Measurements from ENCODE around the gene CALY.

CALY gene

GRCh38 chr10:133309100-133309719 lies 27.5 kb downstream of the CALY start:
- DNase-seq = peak; percentile 88

DNA sequence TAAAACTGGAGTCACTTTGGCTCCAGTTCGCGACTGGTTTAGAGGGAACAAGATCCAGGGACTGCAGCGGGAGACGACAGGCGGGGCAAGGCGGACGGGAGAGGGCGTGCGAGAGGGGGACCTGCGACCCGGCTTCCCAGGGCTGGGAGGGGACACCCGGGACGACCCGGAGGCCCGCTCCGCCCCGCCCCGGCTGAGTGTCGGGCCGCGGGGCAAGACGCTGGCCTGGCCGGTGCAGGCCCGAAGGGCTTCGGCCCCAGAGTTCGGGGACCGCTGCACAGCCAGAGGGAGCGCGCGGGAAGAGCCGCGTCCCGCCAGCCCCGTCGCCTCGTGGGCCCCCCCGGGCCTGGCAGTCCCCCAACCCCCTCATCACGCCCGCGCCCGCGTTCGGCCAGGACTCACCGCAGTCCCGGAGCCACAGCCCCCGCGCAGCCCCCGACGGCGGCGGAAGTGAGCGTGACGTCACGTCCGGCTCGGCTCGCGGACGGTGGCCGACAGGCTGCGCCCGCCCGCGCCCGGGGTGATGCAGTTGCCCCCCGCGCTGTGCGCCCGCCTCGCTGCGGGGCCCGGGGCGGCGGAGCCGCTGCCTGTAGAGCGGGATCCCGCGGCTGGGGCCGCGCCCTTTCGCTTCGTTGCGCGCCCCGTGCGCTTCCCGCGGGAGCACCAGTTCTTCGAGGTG lies 28.1 kb downstream of the CALY start, which contains the start of the genes TUBGCP2 and ZNF511:
TSS of gene TUBGCP2 (minus strand) at position 452 of the 679 bp plus-strand sequence. CDS start 5,931 bp downstream, outside the sequence.
TSS of gene ZNF511 (plus strand) at position 494 of the 679 bp plus-strand sequence. CDS start at position 524, 30 bp downstream.
- peak; percentile 90 for DNase-seq

DNA sequence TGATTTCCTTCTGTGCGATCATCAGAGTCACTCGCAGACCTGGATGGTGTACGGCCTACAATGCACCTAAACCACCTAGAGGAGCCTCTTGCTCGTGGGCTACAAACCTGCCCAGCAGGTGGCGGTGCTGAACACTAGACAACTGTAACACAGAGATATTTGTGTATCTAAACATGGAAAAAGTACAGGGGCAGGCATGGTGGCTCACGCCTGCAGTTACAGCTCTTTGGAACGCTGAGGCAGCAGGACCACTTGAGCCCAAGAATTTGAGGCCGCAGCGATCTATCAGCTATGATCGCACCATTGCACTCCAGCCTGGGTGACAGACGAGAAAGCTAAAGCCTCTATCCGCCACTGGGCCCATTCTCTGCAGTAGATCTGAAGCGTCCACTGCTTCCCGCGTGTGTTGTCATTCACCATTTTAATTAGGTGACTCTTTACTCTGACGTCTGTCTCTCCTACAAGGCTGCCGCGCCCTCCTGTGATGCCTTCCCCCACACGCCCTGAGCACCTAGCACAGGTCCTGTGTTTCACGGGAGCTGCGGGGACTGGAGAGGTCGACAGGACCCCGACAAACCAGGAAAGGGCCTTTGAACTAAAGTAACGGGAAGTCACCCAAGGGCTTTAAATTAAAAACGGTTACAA lies 28.8 kb downstream of the CALY start:
- DNase-seq = peak; percentile 90

- DNase-seq = no peak
Observed at GRCh38 chr10:133306941-133307379, 29.7 kb downstream of the CALY start.

GRCh38 chr10:133306097-133306476 lies 30.6 kb downstream of the CALY start:
- DNase-seq = no peak

DNA sequence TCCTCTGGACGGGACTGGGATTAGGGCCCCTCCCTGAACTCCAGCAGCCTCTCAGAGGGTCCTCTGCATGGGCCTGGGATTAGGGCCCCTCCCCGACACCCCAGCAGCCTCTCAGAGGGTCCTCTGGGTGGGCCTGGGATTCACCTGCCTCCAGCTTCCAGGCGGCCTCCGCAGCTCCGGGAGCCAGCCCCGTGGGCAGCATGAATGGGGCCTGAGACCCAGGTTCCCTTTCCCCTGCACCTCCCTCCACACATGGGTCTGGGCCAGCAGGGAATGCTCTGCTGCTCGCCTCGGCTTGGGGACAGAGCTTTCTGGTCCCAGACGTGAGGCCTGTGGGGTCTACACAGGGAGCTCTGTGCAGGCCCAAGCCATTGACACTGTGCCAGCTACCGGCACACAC lies 33.5 kb downstream of the CALY start:
- no peak for DNase-seq

GRCh38 chr10:133302230-133302629 lies 34.5 kb downstream of the CALY start:
- no peak for DNase-seq

- no peak for DNase-seq
Observed at GRCh38 chr10:133299738-133300137, 37.0 kb downstream of the CALY start.

- no peak for DNase-seq
Observed at GRCh38 chr10:133299224-133299623, 37.5 kb downstream of the CALY start.

GRCh38 chr10:133298466-133298865 lies 38.2 kb downstream of the CALY start:
- DNase-seq = no peak

GRCh38 chr10:133297504-133297903 lies 39.2 kb downstream of the CALY start:
- DNase-seq = no peak

- DNase-seq = no peak
Observed at GRCh38 chr10:133295426-133296320, 41.0 kb downstream of the CALY start.

DNA sequence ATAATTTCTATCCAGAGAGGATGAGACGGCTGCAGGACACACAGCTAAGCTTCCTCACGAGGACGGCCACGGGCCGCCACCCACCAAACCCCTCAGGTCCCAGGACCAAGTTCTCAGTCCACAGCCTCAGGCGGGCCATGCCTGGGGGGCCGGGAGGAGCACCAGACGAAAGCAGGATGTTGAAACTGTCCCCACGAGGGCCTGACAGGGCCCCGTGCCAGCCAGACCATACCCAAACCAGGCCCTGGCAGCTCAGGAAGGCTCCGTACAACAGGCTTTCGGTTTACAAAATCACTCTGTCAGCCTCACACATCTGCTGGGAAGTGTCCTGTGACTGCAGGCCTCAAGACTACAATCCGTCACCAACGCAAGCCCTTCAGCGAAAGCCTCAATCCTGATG lies 42.5 kb downstream of the CALY start:
- no peak for DNase-seq

DNA sequence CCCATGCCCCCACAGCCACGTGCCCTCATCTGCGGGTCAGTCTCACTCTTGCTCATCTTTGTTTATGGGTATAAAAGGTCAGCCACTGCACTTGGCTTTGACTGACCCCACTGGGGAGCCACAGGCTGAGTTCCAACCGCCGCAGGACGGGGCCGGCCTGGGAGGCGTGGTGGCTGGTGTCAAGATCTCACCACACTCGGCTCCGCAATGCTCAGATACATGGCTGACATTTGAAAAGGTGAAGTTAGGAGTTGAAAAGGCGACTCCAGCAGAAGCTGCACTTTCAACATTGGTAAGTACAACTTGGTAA lies 42.9 kb downstream of the CALY start:
- no peak for DNase-seq

DNA sequence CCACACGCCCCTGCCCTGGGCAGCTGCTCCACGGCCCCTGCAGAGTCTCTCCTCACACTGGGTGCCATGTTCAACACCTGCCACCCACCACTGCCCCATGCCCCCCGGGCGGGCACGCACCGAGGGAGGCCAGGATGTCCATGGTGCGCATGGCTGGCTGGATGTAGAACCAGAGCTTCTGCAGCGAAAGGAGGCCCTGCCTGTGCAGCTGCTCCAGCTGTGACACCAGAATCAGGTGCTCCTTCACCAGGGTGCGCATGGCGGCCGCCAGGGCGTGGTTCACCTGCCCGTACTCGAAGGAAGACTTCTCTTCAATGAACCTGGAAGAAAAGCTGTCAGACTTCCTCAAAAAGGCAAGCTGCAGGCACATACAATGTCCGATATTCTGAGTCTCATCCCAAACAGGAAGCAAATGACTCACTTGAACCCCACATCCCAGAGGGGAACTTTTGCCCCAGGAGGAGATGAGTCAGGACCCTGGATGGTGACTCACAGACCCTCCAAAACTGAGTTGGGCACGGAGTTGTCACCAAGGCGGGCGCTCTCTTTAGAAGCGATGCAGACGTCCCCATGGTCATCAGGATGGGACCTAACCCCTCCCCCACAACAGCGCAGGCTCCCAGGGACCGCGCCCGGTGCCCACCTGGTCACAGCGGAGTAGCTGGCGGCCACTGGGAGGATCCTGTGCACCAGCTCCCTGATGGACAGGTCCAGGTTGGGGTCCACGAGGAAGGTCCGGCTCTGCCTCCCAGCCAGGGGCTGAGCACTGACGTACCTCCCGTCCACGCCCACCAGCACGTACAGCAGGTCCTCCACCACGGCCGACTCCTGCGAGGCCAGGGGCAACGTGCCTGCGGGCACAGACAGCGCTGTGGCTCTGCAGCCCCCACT lies 43.5 kb downstream of the CALY start:
- no peak for DNase-seq

- no peak for DNase-seq
Observed at GRCh38 chr10:133289761-133290160, 46.9 kb downstream of the CALY start.

DNA sequence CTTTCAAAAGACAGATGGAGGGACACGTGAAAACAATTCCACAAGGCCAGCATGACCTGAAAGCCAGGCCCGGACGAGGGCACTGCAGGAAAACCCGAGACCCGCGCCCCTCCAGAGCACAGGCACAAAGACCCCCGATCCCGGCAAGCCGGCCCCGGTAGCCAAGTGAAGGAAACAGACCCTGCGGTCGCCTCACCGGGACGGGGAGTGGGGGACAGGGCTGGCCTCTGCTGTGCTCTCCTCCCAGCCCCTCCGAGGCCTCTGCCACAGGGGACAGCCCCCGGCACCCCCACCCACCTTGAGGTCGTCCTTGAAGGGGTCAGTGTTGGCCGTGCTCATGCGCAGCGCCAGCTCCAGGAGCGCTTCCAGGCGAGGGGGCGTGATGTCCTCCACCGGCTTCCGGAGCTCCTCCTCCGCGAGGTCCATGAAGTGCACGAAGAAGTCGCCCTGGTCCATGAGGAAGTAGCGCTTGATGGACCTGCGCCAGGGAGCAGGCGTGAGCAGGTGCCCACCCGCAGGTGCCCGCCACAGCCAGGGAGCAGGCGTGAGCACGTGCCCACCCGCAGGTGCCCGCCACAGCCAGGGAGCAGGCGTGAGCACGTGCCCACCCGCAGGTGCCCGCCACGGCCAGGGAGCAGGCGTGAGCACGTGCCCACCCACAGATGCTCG lies 48.7 kb downstream of the CALY start:
- DNase-seq = no peak

DNA sequence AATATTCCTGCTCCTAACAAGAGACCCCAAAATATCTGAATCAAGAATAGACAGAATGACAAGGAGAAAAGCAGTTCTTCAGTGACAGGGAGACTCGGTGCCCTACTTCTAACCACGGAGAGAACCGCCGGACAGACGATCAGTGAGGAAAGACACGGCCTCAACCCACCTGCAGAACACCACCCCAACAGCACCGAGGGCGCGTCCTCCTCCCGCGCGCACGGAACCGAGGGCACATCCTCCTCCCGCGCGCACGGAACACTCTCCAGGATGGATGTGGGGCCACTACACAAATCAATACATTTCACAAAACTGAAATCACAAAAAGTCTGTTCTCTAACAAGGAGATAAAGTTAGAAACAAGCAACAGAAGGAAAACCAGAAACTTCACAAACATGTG lies 50.3 kb downstream of the CALY start:
- no peak for DNase-seq

DNA sequence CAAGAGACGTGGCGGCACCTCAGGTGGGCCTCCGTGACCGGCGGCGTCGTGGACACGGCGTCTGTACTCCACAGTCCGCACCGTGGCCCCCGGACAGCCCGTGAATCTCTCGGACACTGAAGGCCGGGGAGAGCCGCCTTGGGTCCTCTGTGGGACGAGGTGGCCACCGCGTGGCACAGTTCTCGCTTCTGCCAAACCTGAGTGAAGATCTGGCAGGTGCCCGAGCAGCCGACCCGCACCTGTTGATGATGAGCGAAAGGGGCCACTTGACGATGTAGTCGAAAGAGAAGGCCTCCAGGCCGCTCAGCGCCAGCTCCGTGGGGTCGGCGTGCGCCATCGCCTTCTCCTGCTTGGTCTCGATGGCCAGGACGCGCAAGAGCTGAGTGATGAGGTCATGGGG lies 51.5 kb downstream of the CALY start:
- DNase-seq = no peak

- DNase-seq = no peak
Observed at GRCh38 chr10:133283931-133284330, 52.8 kb downstream of the CALY start.

DNA sequence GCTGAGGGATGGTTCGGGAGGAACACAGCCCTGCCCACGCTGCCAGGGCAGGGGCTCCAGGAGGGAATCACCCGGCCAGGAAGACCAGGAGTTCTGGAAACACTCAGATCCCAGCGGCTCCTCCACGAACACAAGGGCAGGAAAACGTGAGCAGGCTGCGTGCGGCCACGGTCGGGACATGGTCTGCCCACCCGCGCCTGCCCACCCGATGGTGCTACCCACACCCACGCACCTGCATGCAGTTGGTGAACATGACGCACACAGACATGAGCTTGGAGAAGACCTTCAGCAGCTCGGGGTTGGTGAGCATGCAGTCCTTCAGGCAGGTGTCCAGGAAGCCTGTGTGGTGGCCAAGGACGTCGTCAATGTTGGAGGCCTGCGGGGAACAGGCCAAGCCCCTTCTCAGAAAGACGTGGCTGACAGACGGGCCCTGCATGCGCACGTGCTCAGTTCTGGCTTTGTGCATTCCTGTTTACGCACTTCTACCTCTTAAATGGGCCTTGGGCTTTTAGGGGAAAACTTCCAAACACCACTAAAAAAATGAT lies 53.8 kb downstream of the CALY start:
- DNase-seq = no peak

All from activated naive CD4-positive, alpha-beta T cell treated with anti-CD3 and anti-CD28 coated beads, Interleukin-2, amount 50 U/mL, for 16 hours (primary cell).